RPMI8226 (cell line): Measurements from ENCODE around the gene DUS1L.

ENCODE experiments used
- DNase-seq: peaks from one replicate; pipeline ENCODE4 v3.0.0-alpha.2; 2015

DUS1L gene

DNA sequence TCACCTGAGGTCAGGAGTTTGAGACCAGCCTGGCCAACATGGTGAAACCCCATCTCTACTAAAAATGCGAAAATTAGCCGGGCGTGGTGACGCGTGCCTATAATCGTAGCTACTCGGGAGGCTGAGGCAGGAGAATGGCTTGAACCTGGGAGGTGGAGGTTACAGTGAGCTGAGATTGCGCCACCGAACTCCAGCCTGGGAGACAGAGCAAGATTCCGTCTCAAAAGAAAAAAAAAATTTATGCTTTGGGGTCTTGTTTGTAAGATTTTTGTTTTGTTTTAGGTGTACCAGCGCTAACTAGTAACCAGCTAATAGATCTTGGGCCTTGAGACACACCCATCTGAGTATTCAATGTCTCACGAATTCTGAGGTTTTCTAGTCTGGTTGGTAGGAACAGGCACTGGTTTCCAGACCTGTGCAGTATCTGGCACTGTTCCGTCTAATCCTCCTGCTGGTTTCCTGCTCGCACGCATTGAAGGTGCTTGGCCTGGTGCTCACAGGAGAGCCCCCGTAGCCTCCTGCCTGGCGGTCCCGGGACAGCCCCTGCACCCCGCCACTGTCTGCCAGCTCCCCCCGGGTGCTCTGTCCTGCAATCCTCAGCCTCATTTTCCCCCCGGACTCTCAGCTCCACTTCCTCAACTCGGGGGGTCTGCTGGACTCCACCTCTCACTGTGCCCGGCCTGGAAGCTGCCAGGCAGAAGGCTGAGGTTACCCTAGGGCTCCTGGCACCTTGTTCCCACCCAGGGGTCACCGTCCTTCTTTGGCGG lies 10.6 kb upstream of the DUS1L start:
- DNase-seq, result no peak

DNA sequence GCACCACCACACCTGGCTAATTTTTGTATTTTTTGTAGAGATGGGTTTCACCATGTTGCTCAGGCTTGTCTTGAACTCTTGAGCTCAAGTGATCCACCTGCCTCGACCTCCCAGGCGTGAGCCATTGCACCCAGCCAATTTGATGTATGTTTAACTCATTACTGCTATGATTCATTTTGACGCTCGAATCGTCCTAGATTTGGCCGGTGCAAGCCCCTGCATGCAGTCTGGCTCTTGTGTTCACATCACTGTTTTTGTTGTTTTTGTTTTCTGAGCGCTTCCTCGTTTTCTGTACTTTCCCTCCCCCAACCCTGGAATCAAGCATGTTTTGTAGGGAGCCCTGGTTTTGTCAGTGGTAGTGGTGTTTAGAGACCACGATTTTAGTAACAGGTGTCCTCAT lies 7.8 kb upstream of the DUS1L start:
- no peak for DNase-seq

DNA sequence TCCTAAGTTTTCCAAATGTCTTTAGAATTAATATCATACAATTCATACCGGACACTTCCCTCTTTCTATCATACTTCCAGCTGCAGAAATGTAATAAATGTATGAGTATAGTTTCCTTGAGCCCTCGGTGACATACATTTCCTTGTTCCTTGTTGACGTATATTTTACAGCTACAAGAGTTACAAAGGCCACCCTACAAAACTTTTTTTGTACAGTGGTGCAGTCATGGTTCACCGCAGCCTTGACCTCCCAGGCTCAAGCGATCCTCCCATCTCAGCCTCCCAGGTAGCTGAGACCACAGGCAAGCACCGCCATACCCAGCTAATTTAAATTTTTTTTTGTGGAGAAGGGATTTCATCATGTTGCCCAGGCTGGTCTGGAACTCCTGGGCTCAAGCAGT lies 7.2 kb upstream of the DUS1L start:
- no peak for DNase-seq

DNA sequence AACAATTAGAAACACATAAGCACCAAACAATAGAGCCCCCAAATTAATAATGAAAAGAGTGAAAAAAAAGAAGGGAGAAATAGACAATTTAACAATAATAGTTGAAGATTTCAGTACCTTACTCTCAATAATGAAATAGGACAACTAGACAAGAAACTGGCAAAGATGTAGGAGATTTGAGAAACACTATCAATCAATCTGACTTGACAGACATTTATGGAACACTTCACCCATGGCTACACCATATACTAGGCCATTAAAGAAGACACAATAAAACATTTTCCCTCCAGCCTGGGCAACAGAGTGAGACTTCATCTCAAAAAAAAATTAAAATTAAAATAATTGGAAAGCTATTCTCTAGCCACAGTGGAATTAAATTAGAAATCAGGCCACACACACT lies 5.0 kb upstream of the DUS1L start:
- DNase-seq, result no peak

- no peak for DNase-seq
These were observed 389 bp downstream of the DUS1L start for GRCh38 chr17:82065193-82065637.

- peak; percentile 76 for DNase-seq
These were observed 991 bp downstream of the DUS1L start for GRCh38 chr17:82064433-82065192.

GRCh38 chr17:82063424-82064415 lies 1.9 kb downstream of the DUS1L start:
- DNase-seq, result no peak

- DNase-seq, result no peak
These were observed 2.6 kb downstream of the DUS1L start for GRCh38 chr17:82062984-82063368.

GRCh38 chr17:82062076-82062983 lies 3.3 kb downstream of the DUS1L start:
- DNase-seq, result no peak

- DNase-seq, result no peak
These were observed 4.3 kb downstream of the DUS1L start for GRCh38 chr17:82061047-82061925.

DNA sequence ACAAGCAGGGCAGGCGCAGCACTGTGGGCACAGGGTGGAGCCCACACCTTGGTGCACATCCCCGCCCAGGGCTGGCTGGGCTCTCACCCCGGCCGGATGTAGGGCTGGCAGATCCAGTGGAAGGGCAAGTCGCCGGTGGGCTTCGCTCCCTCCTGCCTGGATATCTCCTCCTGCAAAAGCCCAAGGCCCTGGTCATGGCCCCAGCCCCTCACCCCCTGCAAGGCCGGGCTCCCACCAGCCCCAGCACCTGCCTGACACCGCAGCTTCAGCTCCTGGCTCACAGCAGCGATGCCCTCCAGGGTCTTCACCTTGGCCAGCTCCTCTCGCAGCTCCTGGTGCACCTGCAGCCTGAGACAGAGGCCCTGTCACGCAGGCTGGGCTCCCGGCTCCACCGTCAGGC lies 5.0 kb downstream of the DUS1L start:
- DNase-seq, result no peak

DNA sequence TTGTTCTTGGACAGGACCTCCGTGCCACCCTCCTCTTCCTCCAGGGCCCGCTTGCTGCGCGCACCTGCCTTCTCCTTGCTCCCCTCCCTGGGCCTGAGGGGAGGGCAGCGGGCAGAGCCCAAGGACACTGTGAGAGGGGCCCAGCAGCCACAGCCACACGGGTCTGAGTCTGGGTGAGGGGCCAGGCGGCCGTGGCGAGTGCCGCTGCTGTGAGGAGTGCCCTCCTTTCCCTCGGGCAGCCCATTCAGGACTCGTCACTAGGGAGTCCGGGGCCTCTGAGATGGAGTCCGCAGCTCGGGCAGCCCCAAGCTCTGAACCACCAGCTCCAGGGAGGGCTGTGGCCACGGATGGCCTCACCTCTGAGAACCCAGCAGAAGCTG lies 5.6 kb downstream of the DUS1L start:
- no peak for DNase-seq

DNA sequence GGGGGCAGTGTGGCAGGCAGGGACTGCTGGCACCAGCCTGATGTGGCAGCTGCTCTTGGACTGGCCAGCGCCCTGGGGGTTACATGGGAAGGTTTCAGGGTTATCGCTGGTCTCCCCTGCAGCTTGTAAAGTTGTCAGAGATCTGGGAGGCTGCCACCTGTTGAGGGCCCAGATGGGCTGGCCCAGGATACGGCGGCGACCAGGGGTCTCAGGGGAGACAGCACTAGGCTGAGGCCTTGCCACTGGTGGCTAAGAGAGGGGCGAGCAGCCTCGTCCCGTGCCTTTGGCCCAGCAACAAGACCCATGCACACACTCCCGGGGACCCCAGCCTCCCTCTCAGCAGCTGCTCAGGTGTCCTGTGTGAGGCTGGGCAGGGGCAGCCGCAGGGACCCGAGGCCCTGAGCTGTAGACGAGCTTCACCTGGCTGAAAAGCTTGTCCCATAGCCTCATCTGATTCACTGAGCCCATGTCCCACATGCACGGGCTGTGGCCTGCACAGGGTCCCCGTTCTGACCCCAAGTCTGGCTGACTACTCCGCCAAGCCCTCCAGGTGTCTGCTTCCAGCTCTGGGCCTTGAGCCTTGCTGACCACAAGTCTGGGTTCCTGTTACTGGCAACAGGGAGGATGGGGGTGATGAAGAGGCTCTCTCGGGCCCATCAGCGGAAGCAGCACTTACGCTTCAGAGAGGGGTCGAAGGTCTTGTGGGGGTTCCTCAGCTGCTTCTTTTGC lies 6.2 kb downstream of the DUS1L start:
- no peak for DNase-seq

- no peak for DNase-seq
These were observed 6.8 kb downstream of the DUS1L start for GRCh38 chr17:82058855-82059249.

DNA sequence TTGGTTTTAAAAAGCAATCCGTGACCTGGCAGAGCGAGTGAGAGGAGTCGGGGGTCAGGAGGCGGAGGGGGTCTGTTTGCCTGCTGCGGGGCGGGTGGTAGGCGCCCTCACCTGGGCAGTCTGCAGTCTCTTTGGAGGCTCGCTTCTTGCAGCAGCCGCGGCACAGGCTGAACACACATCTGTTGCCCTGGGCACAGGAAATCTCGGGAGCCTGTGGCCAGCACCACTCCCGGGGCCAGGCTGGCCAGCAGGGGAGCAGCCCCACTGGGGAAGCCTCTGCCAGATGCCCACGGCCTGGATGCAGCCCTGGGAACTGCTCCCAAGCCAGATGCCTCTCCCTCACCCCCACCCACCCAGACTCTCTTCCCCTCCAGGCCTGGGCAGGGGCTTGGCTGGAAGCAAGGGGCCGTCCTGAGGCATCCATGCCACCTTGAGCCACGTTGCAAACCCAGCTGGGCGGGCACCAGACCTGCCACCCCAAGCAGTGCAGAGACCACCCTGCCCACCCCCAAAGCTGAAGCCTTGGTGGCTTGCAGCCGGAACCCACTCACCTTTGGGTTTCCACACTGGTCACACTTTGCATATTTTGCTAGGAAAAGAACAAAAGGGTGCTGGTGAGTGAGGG lies 7.3 kb downstream of the DUS1L start:
- no peak for DNase-seq

DNA sequence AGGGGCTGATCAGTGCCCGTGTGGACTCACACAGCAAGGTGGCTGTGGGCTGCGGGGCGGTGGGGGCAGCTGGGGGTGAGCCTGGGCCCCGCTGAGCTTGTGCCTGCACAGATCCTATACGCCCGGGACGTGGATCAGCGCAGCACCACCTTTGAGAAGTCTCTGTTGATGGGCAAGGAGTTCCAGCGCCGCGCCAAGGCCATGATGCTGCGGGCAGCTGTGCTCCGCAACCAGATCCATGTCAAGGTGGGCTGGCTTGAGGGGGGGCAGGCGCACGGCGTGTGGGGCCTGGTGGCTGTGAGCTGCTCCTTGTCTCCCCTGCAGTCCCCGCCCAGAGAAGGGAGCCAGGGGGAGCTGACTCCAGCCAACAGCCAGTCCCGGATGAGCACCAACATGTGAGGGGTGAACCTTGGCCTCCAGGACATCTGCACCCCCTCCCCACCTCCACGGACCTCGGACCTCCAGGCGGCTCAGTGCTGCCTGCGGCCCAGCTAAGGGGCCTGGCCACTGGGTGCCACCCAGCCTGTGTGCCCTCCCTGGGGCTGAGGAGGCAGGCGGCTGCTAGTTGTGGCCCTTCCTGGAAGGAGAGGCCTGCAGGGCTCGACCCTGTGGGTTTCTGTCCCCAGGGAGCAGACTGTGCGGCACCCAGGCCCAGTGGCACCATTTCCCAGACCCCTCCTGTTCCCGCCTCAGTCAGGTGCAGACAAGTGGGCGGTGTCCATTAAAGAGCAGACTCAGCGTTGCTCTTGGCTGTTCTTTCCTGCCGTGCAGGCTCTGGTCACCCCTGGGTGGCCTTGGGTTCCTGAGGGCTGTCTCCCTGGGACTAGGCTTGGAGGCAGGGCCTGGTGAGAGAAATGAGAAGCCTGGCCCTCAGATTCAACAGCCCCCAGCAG lies 8.6 kb downstream of the DUS1L start:
- no peak for DNase-seq

DNA sequence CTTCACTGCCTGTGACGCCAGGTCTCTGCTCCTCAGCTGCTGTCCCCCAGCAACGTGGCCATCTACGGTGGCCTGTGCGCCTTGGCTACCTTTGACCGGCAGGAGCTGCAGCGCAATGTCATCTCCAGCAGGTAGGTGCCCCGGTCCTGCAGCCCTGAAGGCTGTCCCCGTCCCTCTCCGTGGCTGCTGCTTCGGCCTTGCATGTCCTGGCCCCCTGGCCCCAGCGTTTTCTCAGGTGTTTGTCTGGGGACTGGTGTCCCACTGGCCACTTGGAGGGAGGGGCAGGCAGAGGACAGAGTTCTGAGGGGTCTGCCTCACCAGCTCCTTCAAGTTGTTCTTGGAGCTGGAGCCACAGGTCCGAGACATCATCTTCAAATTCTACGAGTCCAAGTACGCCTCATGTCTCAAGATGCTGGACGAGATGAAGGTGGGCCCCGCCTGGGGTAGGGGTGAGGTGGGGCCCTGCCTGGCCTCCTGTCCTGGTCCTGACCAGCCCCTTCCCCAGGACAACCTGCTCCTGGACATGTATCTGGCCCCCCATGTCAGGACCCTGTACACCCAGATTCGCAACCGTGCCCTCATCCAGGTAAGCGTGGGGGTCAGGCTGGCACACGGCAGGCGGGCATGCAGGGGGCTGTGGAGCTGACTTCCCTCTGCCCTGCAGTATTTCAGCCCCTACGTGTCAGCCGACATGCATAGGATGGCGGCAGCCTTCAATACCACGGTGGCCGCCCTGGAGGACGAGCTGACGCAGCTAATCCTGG lies 9.5 kb downstream of the DUS1L start:
- no peak for DNase-seq
